K562 (cell line): ENCODE measurements around the gene HDAC2. TPM values are rescaled to one million over a fixed set of nuclear protein-coding genes. Genes with fewer than 3 reads are reported as not detected.

Experiments
- ARHGAP35 ChIP-seq: fragments of 450-650 bp; IDR thresholded peaks from 2 replicates; pipeline ENCODE4 v1.6.1; 2018; ENCODE audit not compliant: partially characterized antibody
- BACH1 ChIP-seq: fragments of 200-800 bp; sonication (Bioruptor generic); IDR thresholded peaks from 2 replicates; pipeline ENCODE4 v1.6.1; 2016; ENCODE audit warnings: missing genetic modification characterization, missing compliant biosample characterization
- BRCA1 ChIP-seq, 2 experiments: fragments of 450-650 bp in 1 of 2; sonication (generic) in 1 of 2; formaldehyde crosslinking in 1 of 2; IDR thresholded peaks; 2 replicates each; pipeline versions ENCODE4 v1.5.0 to v1.6.1; 2017 to 2020; ENCODE audit warnings: mild to moderate bottlenecking in 1 of 2, missing genetic modification reagents in 1 of 2
- CBX3 ChIP-seq, 2 experiments: IDR thresholded peaks; 1 replicate in 1 of 2; 2 replicates in 1 of 2; pipeline ENCODE4 v1.6.1; 2012; ENCODE audit warnings: inconsistent platforms in 2 of 2, low read length in 2 of 2, borderline replicate concordance in 1 of 2, control low read depth in 1 of 2
- DMBX1 ChIP-seq: fragments of 250-450 bp; sonication (Bioruptor Pico); IDR thresholded peaks from 2 replicates; pipeline ENCODE4 v1.8.0; 2022; ENCODE audit warnings: inconsistent platforms, mild to moderate bottlenecking, moderate library complexity, borderline replicate concordance
- ESRRB ChIP-seq: fragments of 250-450 bp; sonication (Bioruptor Pico); IDR thresholded peaks from 2 replicates; pipeline ENCODE4 v1.5.0; 2020; ENCODE audit warnings: mild to moderate bottlenecking, moderate library complexity, borderline replicate concordance
- FOXP1 ChIP-seq: sonication (generic); formaldehyde crosslinking; IDR thresholded peaks from 2 replicates; pipeline ENCODE4 v1.8.0; 2022; ENCODE audit warnings: mild to moderate bottlenecking, missing genetic modification reagents
- HDAC6 ChIP-seq: IDR thresholded peaks from 2 replicates; pipeline ENCODE4 v1.6.1; 2012; ENCODE audit warnings: low read depth, mild to moderate bottlenecking, control low read depth, inconsistent platforms, low read length, moderate library complexity
- HDAC8 ChIP-seq: fragments of 450-650 bp; IDR thresholded peaks from 2 replicates; pipeline ENCODE4 v1.6.1; 2016; ENCODE audit warnings: mild to moderate bottlenecking, missing genetic modification characterization, moderate library complexity, missing compliant biosample characterization
- HEY1 ChIP-seq: fragments of 250-450 bp; sonication (Bioruptor Pico); IDR thresholded peaks from 2 replicates; pipeline ENCODE4 v1.5.0; 2020; ENCODE audit warnings: mild to moderate bottlenecking, moderate library complexity, borderline replicate concordance
- KDM4B ChIP-seq, 2 experiments: fragments of 450-650 bp in 1 of 2; sonication (generic) in 1 of 2; IDR thresholded peaks; 2 replicates each; pipeline ENCODE4 v1.6.1; 2016 to 2017; ENCODE audit warnings: borderline replicate concordance in 2 of 2, antibody characterized with exemption in 1 of 2, low read depth in 1 of 2, mild to moderate bottlenecking in 1 of 2
- LARP7 ChIP-seq: fragments of 450-650 bp; IDR thresholded peaks from 2 replicates; pipeline ENCODE4 v1.6.1; 2016
- LCOR ChIP-seq: sonication (generic); formaldehyde crosslinking; IDR thresholded peaks from 2 replicates; pipeline ENCODE4 v1.8.0; 2022; ENCODE audit warnings: mild to moderate bottlenecking, missing genetic modification reagents
- NR2C2 ChIP-seq, 2 experiments: fragments of 200-800 bp in 1 of 2; sonication (Bioruptor generic) in 1 of 2; sonication (generic) in 1 of 2; formaldehyde crosslinking in 1 of 2; IDR thresholded peaks; 2 replicates each; pipeline versions ENCODE4 v1.6.1 to v1.8.0; 2016 to 2022; ENCODE audit warnings: mild to moderate bottlenecking in 1 of 2, missing compliant biosample characterization in 1 of 2, missing genetic modification characterization in 1 of 2, missing genetic modification reagents in 1 of 2
- PRPF4 ChIP-seq: fragments of 200-400 bp; formaldehyde crosslinking; IDR thresholded peaks from one replicate; pipeline ENCODE4 v1.6.1; 2017; ENCODE audit warnings: low read length, low read depth, mild to moderate bottlenecking; ENCODE audit not compliant: insufficient read depth, poor library complexity, severe bottlenecking
- RBM22 ChIP-seq: fragments of 200-400 bp; formaldehyde crosslinking; IDR thresholded peaks from 2 replicates; pipeline ENCODE4 v1.6.1; 2018; ENCODE audit warnings: low read length, low read depth; ENCODE audit not compliant: poor library complexity, severe bottlenecking
- RNF2 ChIP-seq: sonication (generic); IDR thresholded peaks from 2 replicates; pipeline ENCODE4 v1.6.1; 2016
- ZSCAN32 ChIP-seq: fragments of 450-650 bp; formaldehyde crosslinking; IDR thresholded peaks from 2 replicates; pipeline ENCODE4 v1.4.0; 2020; ENCODE audit warnings: mild to moderate bottlenecking, moderate library complexity
- polyA plus RNA-seq, 8 experiments: library from polyadenylated mRNA; depleted of rRNA in 4 of 8; stranded (reverse) in 5 of 8; unstranded in 3 of 8; fragments of >200 nt; fragmentation: Nextera tagmentation in 2 of 8; fragmentation: Illumina TruSeq in 1 of 8; extraction: Ambion mirVana in 2 of 8; extraction: Trizol in 1 of 8; gene quantifications; 2 replicates each; pipeline versions ENCODE4 v1.2.1 to v1.2.3, GENCODE V29; 2011 to 2014; ENCODE audit warnings: inconsistent platforms in 1 of 8, missing spikeins in 1 of 8
- total RNA-seq, 7 experiments: library from RNA; depleted of rRNA in 6 of 7; stranded (reverse); fragments of >200 nt in 6 of 7; fragmentation: Illumina TruSeq in 2 of 7; extraction: Trizol in 2 of 7; gene quantifications; 2 replicates each; pipeline versions ENCODE4 v1.2.1 to v1.2.3, GENCODE V29; 2011 to 2021; ENCODE audit warnings: low replicate concordance in 1 of 7
- TF ChIP-seq, protein P1 (sequence below): IDR thresholded peaks from 3 replicates; pipeline ENCODE4 v1.6.1; 2011; ENCODE audit warnings: borderline replicate concordance, mild to moderate bottlenecking; ENCODE audit not compliant: insufficient read length, insufficient read depth
- TF ChIP-seq, protein P2 (sequence below): sonication (generic); formaldehyde crosslinking; IDR thresholded peaks from 2 replicates; pipeline ENCODE4 v1.8.0; 2022; ENCODE audit warnings: missing genetic modification reagents, mild to moderate bottlenecking, borderline replicate concordance
- TF ChIP-seq, protein P3 (sequence below): fragments of 250-450 bp; sonication (Bioruptor Pico); IDR thresholded peaks from 2 replicates; pipeline ENCODE4 v1.5.0; 2021
- TF ChIP-seq, protein P4 (sequence below): fragments of 250-450 bp; sonication (Bioruptor Pico); IDR thresholded peaks from 2 replicates; pipeline ENCODE4 v1.4.0; 2020

The HDAC2 gene
- total and polyA plus RNA-seq, 9 of the 15 experiments (the other 6 are each of a cell fraction or from before 2014, with no cell fraction given) = 67.0 to 277 (median 151) TPM

DNA sequence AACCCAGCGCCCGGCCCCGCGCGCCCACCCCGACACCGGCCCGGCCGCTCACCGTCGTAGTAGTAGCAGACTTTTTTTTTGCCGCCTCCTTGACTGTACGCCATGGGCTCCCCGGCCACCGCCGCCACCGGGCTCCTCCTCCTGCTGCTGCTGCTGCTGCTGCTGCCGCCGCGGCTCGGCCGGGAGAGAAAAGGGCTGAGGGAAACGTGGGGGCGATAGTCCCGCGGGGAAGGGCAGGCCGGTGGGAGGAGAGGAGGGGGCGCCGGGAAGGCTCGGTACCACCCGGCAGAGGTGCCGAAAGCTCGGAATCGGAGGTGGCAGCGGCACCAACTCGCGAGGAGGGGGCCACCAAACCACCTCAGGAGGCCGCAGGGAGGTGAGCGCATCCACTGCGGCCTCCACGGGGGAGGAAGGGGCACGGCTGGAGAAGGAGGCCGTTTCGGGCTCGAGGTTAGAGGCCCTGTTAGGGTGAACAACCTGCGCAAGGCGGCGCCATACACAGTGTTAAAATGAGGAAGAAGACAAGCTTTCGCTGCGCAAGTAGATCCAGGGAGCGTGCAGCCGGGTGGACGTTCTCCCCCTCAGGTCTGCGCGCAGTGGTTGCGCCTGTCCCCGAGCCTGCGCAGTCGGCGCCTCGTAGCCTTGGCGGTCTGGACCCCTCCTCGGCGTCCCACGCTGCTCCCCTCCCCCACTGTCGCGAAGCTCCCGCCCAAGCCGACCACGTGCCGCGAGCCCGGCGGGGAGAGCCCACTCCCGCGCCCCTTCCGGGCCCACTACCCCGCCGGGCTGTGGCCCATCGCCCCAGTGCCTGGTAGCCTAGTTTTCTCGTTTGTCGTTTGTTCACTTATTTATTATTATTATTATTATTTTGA lies at the start of gene HDAC2 (continued):
- 0 out of 4 replicates have a peak, but pooled peaks of 1 of the 2 experiments have one; percentile 20 for TF ChIP-seq KDM4B (IDR thresholded peaks at IDR 0.05; ENCODE audit: borderline replicate concordance in 2 of 2, low read depth in 1 of 2)
- TF ChIP-seq ZSCAN32 (CRISPR knock-in tag) = no peak
- TF ChIP-seq LCOR = peak; percentile 89; the same call in 1 of the 2 replicates
- TF ChIP-seq, protein P1, sequence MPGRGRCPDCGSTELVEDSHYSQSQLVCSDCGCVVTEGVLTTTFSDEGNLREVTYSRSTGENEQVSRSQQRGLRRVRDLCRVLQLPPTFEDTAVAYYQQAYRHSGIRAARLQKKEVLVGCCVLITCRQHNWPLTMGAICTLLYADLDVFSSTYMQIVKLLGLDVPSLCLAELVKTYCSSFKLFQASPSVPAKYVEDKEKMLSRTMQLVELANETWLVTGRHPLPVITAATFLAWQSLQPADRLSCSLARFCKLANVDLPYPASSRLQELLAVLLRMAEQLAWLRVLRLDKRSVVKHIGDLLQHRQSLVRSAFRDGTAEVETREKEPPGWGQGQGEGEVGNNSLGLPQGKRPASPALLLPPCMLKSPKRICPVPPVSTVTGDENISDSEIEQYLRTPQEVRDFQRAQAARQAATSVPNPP = no peak
- TF ChIP-seq, protein P2, sequence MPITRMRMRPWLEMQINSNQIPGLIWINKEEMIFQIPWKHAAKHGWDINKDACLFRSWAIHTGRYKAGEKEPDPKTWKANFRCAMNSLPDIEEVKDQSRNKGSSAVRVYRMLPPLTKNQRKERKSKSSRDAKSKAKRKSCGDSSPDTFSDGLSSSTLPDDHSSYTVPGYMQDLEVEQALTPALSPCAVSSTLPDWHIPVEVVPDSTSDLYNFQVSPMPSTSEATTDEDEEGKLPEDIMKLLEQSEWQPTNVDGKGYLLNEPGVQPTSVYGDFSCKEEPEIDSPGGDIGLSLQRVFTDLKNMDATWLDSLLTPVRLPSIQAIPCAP (CRISPR knock-in tag) = no peak
- no peak for TF ChIP-seq HEY1 (CRISPR knock-in tag)
- TF ChIP-seq CBX3 (IDR thresholded peaks at IDR 0.05; ENCODE audit: borderline replicate concordance in 1 of 2, low read length in 2 of 2) = peak in 1 of 2 experiments; percentile 95; a peak in 1 of 3 replicates
- TF ChIP-seq DMBX1 (CRISPR knock-in tag) = peak; percentile 61; the same call in 1 of the 2 replicates
- TF ChIP-seq RBM22 = no peak
- no peak for TF ChIP-seq PRPF4
- TF ChIP-seq ESRRB (CRISPR knock-in tag) = no peak
- no peak for TF ChIP-seq BACH1 (tag)
- TF ChIP-seq, protein P3, sequence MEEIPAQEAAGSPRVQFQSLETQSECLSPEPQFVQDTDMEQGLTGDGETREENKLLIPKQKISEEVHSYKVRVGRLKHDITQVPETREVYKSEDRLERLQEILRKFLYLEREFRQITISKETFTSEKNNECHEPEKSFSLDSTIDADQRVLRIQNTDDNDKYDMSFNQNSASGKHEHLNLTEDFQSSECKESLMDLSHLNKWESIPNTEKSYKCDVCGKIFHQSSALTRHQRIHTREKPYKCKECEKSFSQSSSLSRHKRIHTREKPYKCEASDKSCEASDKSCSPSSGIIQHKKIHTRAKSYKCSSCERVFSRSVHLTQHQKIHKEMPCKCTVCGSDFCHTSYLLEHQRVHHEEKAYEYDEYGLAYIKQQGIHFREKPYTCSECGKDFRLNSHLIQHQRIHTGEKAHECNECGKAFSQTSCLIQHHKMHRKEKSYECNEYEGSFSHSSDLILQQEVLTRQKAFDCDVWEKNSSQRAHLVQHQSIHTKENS (CRISPR knock-in tag) = no peak
- TF ChIP-seq, protein P4, sequence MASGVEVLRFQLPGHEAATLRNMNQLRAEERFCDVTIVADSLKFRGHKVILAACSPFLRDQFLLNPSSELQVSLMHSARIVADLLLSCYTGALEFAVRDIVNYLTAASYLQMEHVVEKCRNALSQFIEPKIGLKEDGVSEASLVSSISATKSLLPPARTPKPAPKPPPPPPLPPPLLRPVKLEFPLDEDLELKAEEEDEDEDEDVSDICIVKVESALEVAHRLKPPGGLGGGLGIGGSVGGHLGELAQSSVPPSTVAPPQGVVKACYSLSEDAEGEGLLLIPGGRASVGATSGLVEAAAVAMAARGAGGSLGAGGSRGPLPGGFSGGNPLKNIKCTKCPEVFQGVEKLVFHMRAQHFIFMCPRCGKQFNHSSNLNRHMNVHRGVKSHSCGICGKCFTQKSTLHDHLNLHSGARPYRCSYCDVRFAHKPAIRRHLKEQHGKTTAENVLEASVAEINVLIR (CRISPR knock-in tag) = no peak
- no peak for TF ChIP-seq HDAC6
- no peak; the same call in 1 of the 2 replicates for TF ChIP-seq NR2C2 (CRISPR knock-in tag; IDR thresholded peaks at IDR 0.05)
- TF ChIP-seq NR2C2 (tag; IDR thresholded peaks at IDR 0.05) = peak; percentile 86
- no peak for TF ChIP-seq ARHGAP35
- no peak; the same call in 1 of the 2 replicates for TF ChIP-seq HDAC8 (tag)
- TF ChIP-seq RNF2 = peak; percentile 98
- peak; percentile 99 for TF ChIP-seq FOXP1 (CRISPR knock-in tag)
- TF ChIP-seq BRCA1 (IDR thresholded peaks at IDR 0.05) = no peak
- TF ChIP-seq BRCA1 (CRISPR knock-in tag; IDR thresholded peaks at IDR 0.05) = no peak
- 0 out of 2 replicates have a peak, but pooled peaks have one; percentile 54 for TF ChIP-seq LARP7
